Measurements from ENCODE around the gene CCDC122. TPM values are rescaled to one million over a fixed set of nuclear protein-coding genes. Genes with fewer than 3 reads are reported as not detected.
A peak's percentile ranks its signal among the peaks of the same experiment; 100 is the strongest.

CCDC122 gene
- polyA plus RNA-seq (2011; rRNA removed): 1.6 and 1.7 TPM in 2 replicates
- polyA minus RNA-seq (2011; rRNA and poly(A)+ RNA removed): 0.74 and 1.1 TPM in 2 replicates

GRCh38 chr13:43878892-43879754 is at the start of gene CCDC122:
Gene CCDC122, minus strand, starts transcription at chr13:43879740. Its CDS starts 10,364 bp downstream, at chr13:43869376.
- H3K27ac ChIP-seq (ENCODE audit: low read depth, low read length): peak within 1 kb of the TSS; percentile 86
- ChIA-PET CTCF (interaction anchor here (0.7 to 1.4 kb wide), 3 partner anchors 15 to 1685 kb away, joined by 3 read pairs; no protein-coding TSS in a partner anchor), POLR2A (interaction anchor here (0.6 to 1.5 kb wide), 9 partner anchors 9 to 996 kb away, joined by 3 to 8 read pairs (median 4); no protein-coding TSS in a partner anchor)
- no peaks in the 10 kb centered on the region for H3K27me3 ChIP-seq (ENCODE audit: control insufficient read depth, insufficient read depth, low read length)
- peak; percentile 54 for DNase-seq (ENCODE audit: low read depth, low spot score)
- no peak for TF ChIP-seq CTCF (IDR thresholded peaks at IDR 0.05; ENCODE audit: low read depth, low read length)
- H3K4me3 ChIP-seq (ENCODE audit: low read depth, low read length): peak within 1 kb of the TSS; percentile 72
- no peaks in the 10 kb centered on the region for H3K9me3 ChIP-seq (ENCODE audit: control insufficient read depth, insufficient read depth, low read length)

GRCh38 chr13:43924549-43925245 is 45.2 kb upstream of the CCDC122 start:
- CTCF ChIA-PET: interaction anchor here (0.7 to 1.2 kb wide), 2 partner anchors 17 to 513 kb away, joined by 4 to 5 read pairs; no protein-coding TSS in a partner anchor

GRCh38 chr13:43920965-43921674 is 41.6 kb upstream of the CCDC122 start:
- TF ChIP-seq CTCF (IDR thresholded peaks at IDR 0.05; ENCODE audit: low read depth, low read length): no peak
- Histone ChIP-seq H3K27me3 (ENCODE audit: control insufficient read depth, insufficient read depth, low read length) (no peaks in the 10 kb centered on the region), H3K27ac (ENCODE audit: low read depth, low read length) (no peak overlapping the region), H3K9me3 (ENCODE audit: control insufficient read depth, insufficient read depth, low read length) (no peaks in the 10 kb centered on the region), H3K4me3 (ENCODE audit: low read depth, low read length) (no peak overlapping the region)
- no peak for DNase-seq (ENCODE audit: low read depth, low spot score)
- ChIA-PET CTCF (interaction anchor here (0.8 to 2.1 kb wide), 3 partner anchors 13 to 562 kb away, joined by 3 to 12 read pairs (median 5); no protein-coding TSS in a partner anchor), POLR2A (no interaction called here)

More at GRCh38 chr13:43924549-43925245, 45.2 kb upstream of the CCDC122 start:
- Histone ChIP-seq H3K9me3 (ENCODE audit: control insufficient read depth, insufficient read depth, low read length) (no peaks in the 10 kb centered on the region), H3K27ac (ENCODE audit: low read depth, low read length) (no peak overlapping the region), H3K27me3 (ENCODE audit: control insufficient read depth, insufficient read depth, low read length) (no peaks in the 10 kb centered on the region), H3K4me3 (ENCODE audit: low read depth, low read length) (no peak overlapping the region)
- TF ChIP-seq CTCF (IDR thresholded peaks at IDR 0.05; ENCODE audit: low read depth, low read length): no peak
- no peak for DNase-seq (ENCODE audit: low read depth, low spot score)
- POLR2A ChIA-PET: no interaction called here

- POLR2A ChIA-PET: interaction anchor here (1.1 kb wide), 1 partner anchor 518 kb away, joined by 3 read pairs; no protein-coding TSS in a partner anchor
- CTCF ChIA-PET: interaction anchor here (1.0 kb wide), 1 partner anchor 10 kb away, joined by 5 read pairs; no protein-coding TSS in a partner anchor
- Histone ChIP-seq H3K27ac (ENCODE audit: low read depth, low read length) (no peak overlapping the region), H3K9me3 (ENCODE audit: control insufficient read depth, insufficient read depth, low read length) (no peaks in the 10 kb centered on the region), H3K4me3 (ENCODE audit: low read depth, low read length) (no peak overlapping the region), H3K27me3 (ENCODE audit: control insufficient read depth, insufficient read depth, low read length) (no peaks in the 10 kb centered on the region)
- no peak for TF ChIP-seq CTCF (IDR thresholded peaks at IDR 0.05; ENCODE audit: low read depth, low read length)
- DNase-seq (ENCODE audit: low read depth, low spot score): no peak
These were observed 39.1 kb upstream of the CCDC122 start for GRCh38 chr13:43918636-43919035.

Measured in AG04450 (cell line).